Gastroesophageal sphincter (tissue), 4 donors: ENCODE measurements around the gene TUBB6. TPM values are rescaled to one million over a fixed set of nuclear protein-coding genes. Genes with fewer than 3 reads are reported as not detected.

Source experiments
- ATAC-seq: fragments of 150-250 bp; one replicate; pipeline ENCODE4 v1.9.1; 2016; ENCODE audit warnings: mild to moderate bottlenecking, moderate library complexity
- H3K27ac ChIP-seq, 4 donors: fragments of 200-600 bp; sonication (generic) in 3 of 4; 1 replicate in 3 of 4; 2 replicates in 1 of 4; pipeline ENCODE4 v1.5.1; 2016 to 2019
- H3K27me3 ChIP-seq: fragments of 200-600 bp; sonication (generic); one replicate; pipeline ENCODE4 v1.5.1; 2019
- H3K36me3 ChIP-seq, 2 donors: fragments of 200-600 bp; sonication (generic); one replicate each; pipeline ENCODE4 v1.5.1; 2019; ENCODE audit warnings: control low read depth in 1 of 2
- H3K4me1 ChIP-seq, 3 donors: fragments of 200-600 bp; sonication (generic); 1 replicate in 2 of 3; 2 replicates in 1 of 3; pipeline ENCODE4 v1.5.1; 2016 to 2019; ENCODE audit warnings: control low read depth in 2 of 3
- H3K4me3 ChIP-seq, 2 donors: fragments of 200-600 bp; sonication (generic); one replicate each; pipeline ENCODE4 v1.5.1; 2019; ENCODE audit warnings: mild to moderate bottlenecking in 1 of 2, moderate library complexity in 1 of 2
- H3K9me3 ChIP-seq, 3 donors: fragments of 200-600 bp; sonication (generic); one replicate each; pipeline ENCODE4 v1.5.1; 2017 to 2019; ENCODE audit warnings: control low read depth in 2 of 3
- EP300 ChIP-seq: sonication (generic); formaldehyde crosslinking; IDR thresholded peaks from one replicate; pipeline ENCODE4 v1.6.1; 2017; ENCODE audit warnings: antibody characterized with exemption, mild to moderate bottlenecking
- POLR2A ChIP-seq, 2 donors: fragments of 450-650 bp; IDR thresholded peaks; one replicate each; pipeline ENCODE4 v1.6.1; 2017; ENCODE audit warnings: antibody characterized with exemption in 2 of 2, mild to moderate bottlenecking in 2 of 2, moderate library complexity in 1 of 2
- POLR2AphosphoS5 ChIP-seq: sonication (generic); formaldehyde crosslinking; IDR thresholded peaks from one replicate; pipeline ENCODE4 v1.6.1; 2017; ENCODE audit warnings: antibody characterized with exemption
- WGBS, 2 donors: methylation state at CpG; one replicate each; pipeline ENCODE4 v1.1.5; 2018; ENCODE audit warnings: low coverage in 1 of 2; 5-methylcytosine and 5-hydroxymethylcytosine counted together
- total RNA-seq, 4 donors: library from RNA; depleted of rRNA; stranded (reverse); fragments of >200 nt; gene quantifications; one replicate each; pipeline ENCODE4 v1.1.0, GENCODE V29; 2016
- TF ChIP-seq, protein P1 (sequence below), 4 experiments: fragments of 200-600 bp in 2 of 4; fragments of 450-650 bp in 2 of 4; sonication (generic) in 1 of 4; IDR thresholded peaks; one replicate each; pipeline ENCODE4 v1.5.1; 2017 to 2019; ENCODE audit warnings: antibody characterized with exemption in 4 of 4, mild to moderate bottlenecking in 2 of 4, moderate library complexity in 2 of 4

Gene TUBB6
- total RNA-seq, 4 donors from 2014 or later, result 398 to 983 (median 654) TPM

DNA sequence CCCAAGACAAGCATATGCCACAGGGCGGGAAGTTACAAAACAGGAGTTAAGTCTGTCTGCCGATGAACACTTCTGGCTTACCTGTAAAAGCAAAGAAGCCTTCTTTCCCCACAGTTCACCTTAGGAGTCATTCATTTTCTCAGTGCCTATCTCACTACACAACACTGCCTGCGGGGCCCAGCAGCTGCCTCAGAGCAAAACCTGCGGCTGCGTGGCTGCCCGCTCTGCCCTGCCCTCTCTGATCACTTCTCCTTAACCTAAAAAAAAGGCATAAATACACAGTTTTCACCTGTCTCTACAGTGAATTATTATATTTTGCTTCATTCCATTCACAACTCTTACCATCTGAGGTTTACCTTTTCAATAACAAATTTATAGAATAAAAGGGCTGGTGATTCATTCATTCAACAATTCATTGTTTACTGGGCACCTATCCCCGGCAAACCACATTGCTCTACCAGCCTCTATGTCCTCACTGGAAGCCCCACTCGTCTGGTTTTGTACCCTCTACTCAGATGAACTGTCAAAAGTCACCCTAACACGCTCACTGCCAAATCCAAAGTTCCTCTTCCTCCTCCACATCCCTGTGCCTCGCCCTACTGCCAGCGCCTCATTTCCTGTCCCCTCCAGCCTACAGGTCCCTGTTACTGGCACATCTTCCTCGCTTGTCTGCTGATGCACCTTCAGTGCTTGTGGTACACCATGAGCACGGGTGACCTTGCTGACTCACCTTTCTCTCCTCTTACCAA is 37.6 kb downstream of the TUBB6 start:
- H3K36me3 ChIP-seq, result peaks cover 0 to 99% of the 10 kb centered on the region in 2 donors
- no peaks in the 10 kb centered on the region for H3K27me3 ChIP-seq
- H3K27ac ChIP-seq, result no peak overlapping the region
- no peak overlapping the region for H3K4me3 ChIP-seq
- WGBS, 2 donors, result 83 to 90% methylated on average over 4 to 13 of the region's 13 CpGs
- ATAC-seq, result no peak
- no peaks in the 10 kb centered on the region for H3K9me3 ChIP-seq
- TF ChIP-seq POLR2AphosphoS5 (no peak), EP300 (no peak), POLR2A (IDR thresholded peaks at IDR 0.05) (no peak)
- TF ChIP-seq, protein P1, sequence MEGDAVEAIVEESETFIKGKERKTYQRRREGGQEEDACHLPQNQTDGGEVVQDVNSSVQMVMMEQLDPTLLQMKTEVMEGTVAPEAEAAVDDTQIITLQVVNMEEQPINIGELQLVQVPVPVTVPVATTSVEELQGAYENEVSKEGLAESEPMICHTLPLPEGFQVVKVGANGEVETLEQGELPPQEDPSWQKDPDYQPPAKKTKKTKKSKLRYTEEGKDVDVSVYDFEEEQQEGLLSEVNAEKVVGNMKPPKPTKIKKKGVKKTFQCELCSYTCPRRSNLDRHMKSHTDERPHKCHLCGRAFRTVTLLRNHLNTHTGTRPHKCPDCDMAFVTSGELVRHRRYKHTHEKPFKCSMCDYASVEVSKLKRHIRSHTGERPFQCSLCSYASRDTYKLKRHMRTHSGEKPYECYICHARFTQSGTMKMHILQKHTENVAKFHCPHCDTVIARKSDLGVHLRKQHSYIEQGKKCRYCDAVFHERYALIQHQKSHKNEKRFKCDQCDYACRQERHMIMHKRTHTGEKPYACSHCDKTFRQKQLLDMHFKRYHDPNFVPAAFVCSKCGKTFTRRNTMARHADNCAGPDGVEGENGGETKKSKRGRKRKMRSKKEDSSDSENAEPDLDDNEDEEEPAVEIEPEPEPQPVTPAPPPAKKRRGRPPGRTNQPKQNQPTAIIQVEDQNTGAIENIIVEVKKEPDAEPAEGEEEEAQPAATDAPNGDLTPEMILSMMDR (IDR thresholded peaks at IDR 0.05), result no peak
- no peaks in the 10 kb centered on the region for H3K4me1 ChIP-seq

DNA sequence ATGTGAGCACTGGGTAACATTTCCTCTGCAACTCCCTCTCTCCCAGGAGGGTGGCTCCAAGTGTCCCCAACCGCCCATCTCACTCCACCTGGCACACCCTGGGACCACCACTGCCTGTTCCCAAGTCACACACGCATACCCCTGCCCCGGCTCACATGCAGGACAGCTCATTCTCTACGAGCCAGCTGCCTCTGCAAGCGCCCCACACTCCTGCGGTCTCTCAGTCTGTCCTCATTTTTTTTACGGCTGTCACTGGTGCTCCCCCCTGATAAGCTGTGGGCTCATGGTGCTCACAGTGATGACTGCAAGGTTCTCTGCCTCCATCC is 38.2 kb downstream of the TUBB6 start:
- no peak for TF ChIP-seq POLR2AphosphoS5
- TF ChIP-seq EP300, result no peak

DNA sequence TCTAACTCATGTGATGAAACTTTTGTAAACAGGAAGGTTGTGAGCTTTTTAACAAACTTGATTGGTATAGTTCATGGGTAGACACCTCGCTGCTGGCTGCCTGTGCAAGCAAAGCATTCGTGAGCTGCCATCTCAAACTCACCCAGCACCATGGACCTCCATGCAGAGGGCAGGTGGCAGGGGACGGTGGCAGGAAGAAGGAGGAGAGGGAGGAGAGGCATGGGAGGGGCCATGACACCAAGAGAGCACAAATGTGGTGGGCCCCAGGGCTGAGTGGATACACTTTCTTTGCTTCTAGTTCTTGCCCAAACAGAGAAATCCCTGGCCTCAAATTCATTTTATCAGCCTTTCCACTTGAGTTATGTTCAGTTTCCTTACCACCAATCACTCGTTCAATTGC is 39.9 kb downstream of the TUBB6 start:
- TF ChIP-seq POLR2AphosphoS5, result no peak
- TF ChIP-seq, protein P1 (IDR thresholded peaks at IDR 0.05), result no peak

More for the DNA sequence above, 38.2 kb downstream of the TUBB6 start:
- peaks cover 0 to 99% of the 10 kb centered on the region in 2 donors for H3K36me3 ChIP-seq
- 69 to 84% methylated on average over 5 of the region's 7 CpGs for WGBS, 2 donors
- H3K4me1 ChIP-seq, result no peaks in the 10 kb centered on the region
- no peak overlapping the region for H3K4me3 ChIP-seq
- no peak for ATAC-seq
- H3K27ac ChIP-seq, result no peak overlapping the region
- no peaks in the 10 kb centered on the region for H3K27me3 ChIP-seq
- H3K9me3 ChIP-seq, result no peaks in the 10 kb centered on the region

DNA sequence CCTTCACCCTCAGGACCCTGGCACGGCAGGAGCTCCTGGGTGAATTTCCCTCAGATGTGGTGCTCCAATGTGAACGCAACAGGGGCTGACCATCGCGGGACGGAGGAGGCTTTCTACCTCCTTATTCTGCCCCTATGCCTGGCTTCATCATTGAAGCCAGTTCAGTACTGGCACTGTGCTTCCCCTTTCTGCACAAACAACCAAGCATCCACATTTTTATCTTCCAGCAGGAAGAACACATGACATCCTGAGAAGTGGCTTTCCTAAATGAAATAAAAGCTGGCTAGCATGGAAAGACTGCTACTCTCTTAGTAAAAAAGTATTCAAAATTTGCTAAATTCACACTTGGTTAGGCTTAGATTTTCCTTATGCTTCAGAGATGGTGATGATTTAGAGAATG is 44.1 kb downstream of the TUBB6 start:
- Histone ChIP-seq H3K36me3 (peaks cover 0 to 99% of the 10 kb centered on the region in 2 donors), H3K27me3 (no peaks in the 10 kb centered on the region), H3K4me3 (no peak overlapping the region), H3K27ac (no peak overlapping the region), H3K9me3 (no peaks in the 10 kb centered on the region), H3K4me1 (no peaks in the 10 kb centered on the region)
- TF ChIP-seq POLR2A (IDR thresholded peaks at IDR 0.05) (no peak), POLR2AphosphoS5 (no peak), EP300 (no peak)
- TF ChIP-seq, protein P1 (IDR thresholded peaks at IDR 0.05), result no peak
- WGBS, 2 donors, result 87 to 88% methylated on average over 3 to 5 of the region's 5 CpGs
- no peak for ATAC-seq

More for the DNA sequence above, 39.9 kb downstream of the TUBB6 start:
- H3K27ac ChIP-seq, result no peak overlapping the region
- no peaks in the 10 kb centered on the region for H3K9me3 ChIP-seq
- no peaks in the 10 kb centered on the region for H3K27me3 ChIP-seq
- WGBS, 2 donors, result 79 to 80% methylated on average over 2 to 4 of the region's 4 CpGs
- no peak for ATAC-seq
- no peaks in the 10 kb centered on the region for H3K4me1 ChIP-seq
- H3K4me3 ChIP-seq, result no peak overlapping the region
- H3K36me3 ChIP-seq, result peaks cover 0 to 100% of the 10 kb centered on the region in 2 donors

DNA sequence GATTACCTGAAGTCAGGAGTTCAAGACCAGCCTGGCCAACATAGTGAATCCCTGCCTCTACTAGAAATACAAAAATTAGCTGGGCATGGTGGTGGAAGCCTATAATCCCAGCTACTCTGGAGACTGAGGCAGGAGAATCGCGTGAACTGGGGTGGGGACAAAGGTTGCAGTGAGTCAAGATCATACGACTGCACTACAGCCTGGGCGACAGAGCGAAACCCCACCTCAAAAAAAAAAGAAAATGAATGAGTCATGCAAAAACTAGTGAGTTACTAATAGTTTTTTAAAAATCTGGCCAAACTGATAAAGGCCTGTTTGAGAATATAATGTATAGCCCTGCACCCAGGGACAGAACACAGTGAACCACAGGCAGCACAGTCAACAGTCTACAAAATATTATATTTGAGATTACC is 51.5 kb downstream of the TUBB6 start:
- WGBS, 2 donors, result 73 to 89% methylated on average over 3 to 5 of the region's 5 CpGs
- H3K4me3 ChIP-seq, result no peak overlapping the region
- H3K4me1 ChIP-seq, result peaks cover 0 to 21% (median 0%) of the 10 kb centered on the region in 3 donors
- no peaks in the 10 kb centered on the region for H3K9me3 ChIP-seq
- H3K27me3 ChIP-seq, result no peaks in the 10 kb centered on the region
- TF ChIP-seq, protein P1 (IDR thresholded peaks at IDR 0.05), result no peak
- TF ChIP-seq POLR2A (IDR thresholded peaks at IDR 0.05), result no peak
- no peak for TF ChIP-seq POLR2AphosphoS5
- no peak for TF ChIP-seq EP300
- peaks cover 3 to 100% of the 10 kb centered on the region in 2 donors for H3K36me3 ChIP-seq
- no peak for ATAC-seq
- no peak overlapping the region for H3K27ac ChIP-seq
